GM21576 (cell line): ENCODE measurements around the gene SCAMP2.

Experiments
- ATAC-seq: cut with Tn5 transposase; IDR thresholded peaks from one replicate; pipeline ENCODE4 v1.9.1; 2021; ENCODE audit warnings: mild to moderate bottlenecking, moderate library complexity; ENCODE audit not compliant: unreplicated experiment

Gene SCAMP2

GRCh38 chr15:74821790-74822158 is 51.4 kb downstream of the SCAMP2 start:
- ATAC-seq, result no peak

GRCh38 chr15:74821091-74821789 is 51.9 kb downstream of the SCAMP2 start:
- ATAC-seq, result no peak

- ATAC-seq, result no peak
Measured at GRCh38 chr15:74820056-74820455, 53.1 kb downstream of the SCAMP2 start.

DNA sequence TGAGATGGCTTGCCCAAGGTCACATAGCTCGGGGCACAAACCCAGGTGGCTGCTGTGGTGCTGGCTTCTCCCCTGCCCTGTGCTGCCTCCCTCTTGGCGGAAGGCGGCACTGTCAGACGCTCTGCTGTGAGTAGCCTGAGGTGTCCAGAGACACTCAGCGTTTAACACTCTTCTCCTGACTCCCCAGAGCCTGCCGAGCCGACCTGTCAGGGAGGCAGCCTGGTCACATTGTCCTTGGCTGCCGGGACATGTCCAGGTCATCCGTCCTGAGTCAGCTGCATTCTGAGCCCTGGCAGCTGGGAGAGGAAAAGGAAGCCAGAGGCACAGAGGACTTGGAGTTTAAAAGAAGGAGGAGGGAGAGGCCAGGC is 55.8 kb downstream of the SCAMP2 start:
- ATAC-seq, result no peak

DNA sequence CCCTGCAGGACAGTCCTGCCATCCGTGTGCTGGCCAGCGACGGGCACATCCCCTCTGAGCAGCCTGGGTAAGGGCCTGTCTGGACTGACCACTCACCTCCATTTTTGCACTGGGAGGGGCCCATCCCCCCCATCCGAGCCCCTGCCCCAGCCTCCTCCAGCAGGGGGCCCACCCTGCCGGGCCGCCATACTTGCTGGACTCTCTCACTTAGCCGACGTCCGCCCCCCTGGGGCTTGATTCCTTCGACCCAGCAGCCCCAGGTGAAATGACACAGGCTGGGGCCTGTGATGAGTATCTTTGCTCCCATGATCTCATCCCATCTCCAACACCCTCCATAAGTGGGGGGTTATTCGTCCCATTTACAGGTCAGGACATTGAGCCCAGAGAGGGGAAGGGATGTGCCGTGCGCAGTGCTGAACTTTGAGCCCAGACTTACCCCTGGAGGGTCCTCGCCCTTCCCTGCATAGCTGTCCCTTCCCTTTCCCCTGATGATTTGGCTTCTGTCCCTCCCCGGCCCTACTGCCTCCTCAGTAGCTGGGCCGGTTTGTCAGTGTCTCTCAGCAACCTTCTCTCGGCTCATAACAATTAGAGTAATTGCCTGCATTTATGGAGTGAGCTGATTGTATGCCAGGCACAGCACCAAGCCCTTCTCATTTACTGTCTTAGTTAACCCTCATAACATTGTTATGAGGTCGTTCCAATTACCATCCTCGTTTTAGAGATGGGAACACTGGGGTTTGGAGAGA is 56.4 kb downstream of the SCAMP2 start:
- ATAC-seq, result no peak

DNA sequence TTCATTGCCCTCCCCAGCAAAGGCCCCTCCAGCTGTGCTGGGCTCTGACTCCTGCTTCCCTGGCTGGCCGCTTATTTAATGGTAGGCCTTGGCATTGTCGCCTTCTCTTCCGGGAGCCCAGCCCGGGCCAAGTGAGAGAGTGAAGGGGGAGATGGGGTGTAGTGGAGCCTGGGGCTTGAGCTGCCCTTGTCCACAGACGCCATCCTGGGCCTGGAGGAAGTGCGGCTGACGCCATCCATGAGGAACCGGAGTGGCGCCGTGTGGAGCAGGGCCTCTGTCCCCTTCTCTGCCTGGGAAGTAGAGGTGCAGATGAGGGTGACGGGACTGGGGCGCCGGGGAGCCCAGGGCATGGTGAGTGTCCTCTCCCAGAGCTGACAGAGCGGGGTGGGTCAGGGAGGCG is 57.2 kb downstream of the SCAMP2 start:
- no peak for ATAC-seq

GRCh38 chr15:74815121-74815934 is 57.8 kb downstream of the SCAMP2 start:
- ATAC-seq, result no peak

- ATAC-seq, result no peak
Measured at GRCh38 chr15:74812533-74812932, 60.6 kb downstream of the SCAMP2 start, which contains the start of gene LMAN1L. TSS of gene LMAN1L (plus strand) at chr15:74812835. CDS start at chr15:74812855, 20 bp downstream.

DNA sequence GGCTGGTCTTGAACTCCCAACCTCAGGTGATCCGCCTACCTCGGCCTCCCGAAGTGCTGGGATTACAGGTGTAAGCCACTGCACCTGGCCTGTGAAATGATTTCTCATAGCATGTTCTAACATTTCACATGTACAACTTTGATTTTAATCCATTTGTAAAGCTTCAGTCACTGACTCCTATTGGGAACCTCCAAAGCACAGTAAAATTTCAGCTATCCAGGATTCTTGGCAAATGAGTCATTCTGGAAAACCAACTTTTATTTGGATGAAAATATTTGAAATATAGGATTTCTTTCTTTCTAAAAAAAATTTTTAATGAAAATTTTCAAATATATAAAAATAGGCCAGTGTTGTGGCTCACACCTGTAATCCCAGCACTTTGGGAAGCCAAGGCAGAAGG is 63.2 kb downstream of the SCAMP2 start:
- no peak for ATAC-seq

GRCh38 chr15:74809242-74809641 is 63.9 kb downstream of the SCAMP2 start:
- ATAC-seq, result no peak

DNA sequence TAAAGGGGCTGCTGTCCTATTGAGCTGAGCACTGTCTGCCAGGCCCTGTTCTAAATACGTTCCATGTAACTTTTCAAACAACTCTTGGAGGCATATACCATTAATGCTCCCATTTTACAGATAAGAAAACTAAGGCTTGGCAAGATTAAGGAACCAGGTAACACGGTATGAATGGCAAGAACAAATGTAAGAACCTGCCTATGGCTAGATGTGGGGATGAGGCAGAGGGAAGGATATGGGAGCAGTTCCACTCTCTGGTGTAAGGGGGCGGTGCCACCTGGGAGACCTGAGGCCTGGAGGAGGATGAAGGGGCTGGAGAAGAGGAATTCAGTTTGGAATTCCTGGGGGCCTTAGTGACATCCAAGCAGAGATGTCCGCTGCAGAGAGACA is 64.3 kb downstream of the SCAMP2 start:
- no peak for ATAC-seq

- no peak for ATAC-seq
Measured at GRCh38 chr15:74808078-74808839, 64.9 kb downstream of the SCAMP2 start.

GRCh38 chr15:74807282-74807681 is 65.9 kb downstream of the SCAMP2 start:
- ATAC-seq, result no peak

GRCh38 chr15:74804935-74805334 is 68.2 kb downstream of the SCAMP2 start:
- no peak for ATAC-seq

- no peak for ATAC-seq
Measured at GRCh38 chr15:74802862-74803447, 70.2 kb downstream of the SCAMP2 start.

GRCh38 chr15:74802290-74802689 is 70.9 kb downstream of the SCAMP2 start:
- ATAC-seq, result no peak

DNA sequence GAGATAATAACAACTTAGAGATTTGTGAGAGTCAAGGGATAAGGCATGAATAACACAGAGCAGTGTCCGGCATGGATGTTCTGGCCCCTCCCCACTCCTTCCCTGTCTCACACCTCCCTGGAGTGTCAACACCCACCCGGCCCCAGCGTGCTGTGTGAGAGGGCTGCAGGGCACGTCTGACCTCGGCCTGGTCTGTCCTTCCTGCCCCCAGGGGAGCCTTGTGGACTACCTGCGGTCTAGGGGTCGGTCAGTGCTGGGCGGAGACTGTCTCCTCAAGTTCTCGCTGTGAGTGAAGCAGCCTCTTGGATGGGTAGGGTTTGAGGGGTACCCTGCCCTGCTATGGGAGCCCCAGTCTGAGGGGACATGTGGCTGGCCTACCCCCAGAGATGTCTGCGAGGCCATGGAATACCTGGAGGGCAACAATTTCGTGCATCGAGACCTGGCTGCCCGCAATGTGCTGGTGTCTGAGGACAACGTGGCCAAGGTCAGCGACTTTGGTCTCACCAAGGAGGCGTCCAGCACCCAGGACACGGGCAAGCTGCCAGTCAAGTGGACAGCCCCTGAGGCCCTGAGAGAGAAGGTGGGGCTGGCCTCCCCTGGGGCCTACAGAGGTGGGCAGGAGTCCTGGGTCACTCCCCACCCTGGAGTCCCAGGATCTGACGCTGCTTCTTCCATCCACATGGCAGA is 71.7 kb downstream of the SCAMP2 start:
- no peak for ATAC-seq

DNA sequence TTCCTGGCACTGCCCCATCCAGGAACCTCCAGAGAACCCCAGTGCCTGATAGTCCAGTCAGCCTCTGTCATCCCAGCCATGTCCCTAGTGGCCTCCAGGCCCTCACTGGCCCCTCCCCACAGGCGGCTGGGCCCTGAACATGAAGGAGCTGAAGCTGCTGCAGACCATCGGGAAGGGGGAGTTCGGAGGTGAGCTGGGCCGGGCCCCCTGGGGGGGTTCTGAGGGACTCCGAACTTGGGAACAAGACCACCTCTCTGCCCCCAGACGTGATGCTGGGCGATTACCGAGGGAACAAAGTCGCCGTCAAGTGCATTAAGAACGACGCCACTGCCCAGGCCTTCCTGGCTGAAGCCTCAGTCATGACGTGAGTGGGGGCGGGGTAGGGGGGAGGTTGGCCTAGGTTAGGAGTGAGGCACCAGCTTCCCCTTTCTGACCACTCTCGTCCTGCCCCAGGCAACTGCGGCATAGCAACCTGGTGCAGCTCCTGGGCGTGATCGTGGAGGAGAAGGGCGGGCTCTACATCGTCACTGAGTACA is 72.5 kb downstream of the SCAMP2 start:
- no peak for ATAC-seq

- peak; percentile 67 for ATAC-seq
Measured at GRCh38 chr15:74799856-74800558, 73.2 kb downstream of the SCAMP2 start.
